K562 treated with DMSO at 1 percent for 4 hours (cell line): Measurements from ENCODE around the gene CTAGE9. TPM values are rescaled to one million over a fixed set of nuclear protein-coding genes. Genes with fewer than 3 reads are reported as not detected.

Source experiments
- total RNA-seq: library from RNA; unstranded; fragments of 300-600 nt; gene quantifications from 2 replicates; pipeline ENCODE4 v1.2.3, GENCODE V29; 2022; ENCODE audit not compliant: insufficient read depth

The CTAGE9 gene, protein sequence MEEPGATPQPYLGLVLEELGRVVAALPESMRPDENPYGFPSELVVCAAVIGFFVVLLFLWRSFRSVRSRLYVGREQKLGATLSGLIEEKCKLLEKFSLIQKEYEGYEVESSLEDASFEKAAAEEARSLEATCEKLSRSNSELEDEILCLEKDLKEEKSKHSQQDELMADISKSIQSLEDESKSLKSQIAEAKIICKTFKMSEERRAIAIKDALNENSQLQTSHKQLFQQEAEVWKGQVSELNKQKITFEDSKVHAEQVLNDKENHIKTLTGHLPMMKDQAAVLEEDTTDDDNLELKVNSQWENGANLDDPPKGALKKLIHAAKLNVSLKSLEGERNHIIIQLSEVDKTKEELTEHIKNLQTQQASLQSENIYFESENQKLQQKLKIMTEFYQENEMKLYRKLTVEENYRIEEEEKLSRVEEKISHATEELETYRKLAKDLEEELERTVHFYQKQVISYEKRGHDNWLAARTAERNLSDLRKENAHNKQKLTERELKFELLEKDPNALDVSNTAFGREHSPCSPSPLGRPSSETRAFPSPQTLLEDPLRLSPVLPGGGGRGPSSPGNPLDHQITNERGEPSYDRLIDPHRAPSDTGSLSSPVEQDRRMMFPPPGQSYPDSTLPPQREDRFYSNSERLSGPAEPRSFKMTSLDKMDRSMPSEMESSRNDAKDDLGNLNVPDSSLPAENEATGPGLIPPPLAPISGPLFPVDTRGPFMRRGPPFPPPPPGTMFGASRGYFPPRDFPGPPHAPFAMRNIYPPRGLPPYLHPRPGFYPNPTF
- not detected in 2 replicates for total RNA-seq

DNA sequence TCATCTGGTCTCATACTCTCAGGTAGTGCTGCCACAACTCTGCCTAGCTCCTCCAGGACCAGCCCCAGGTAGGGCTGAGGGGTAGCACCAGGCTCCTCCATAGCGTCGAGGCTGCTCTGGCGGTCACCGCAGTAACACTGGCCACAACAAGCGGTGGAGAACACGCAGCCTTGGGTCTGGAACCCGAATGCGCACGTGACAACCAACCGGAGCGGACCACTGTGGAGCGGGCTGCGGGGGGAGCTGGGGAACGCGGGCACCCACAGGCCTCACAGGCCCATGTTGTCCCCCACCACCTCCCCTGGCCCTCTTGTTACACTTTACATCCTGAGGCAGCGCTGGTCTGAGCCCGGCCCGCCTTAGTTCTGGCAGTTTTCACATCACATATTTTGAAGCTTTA, at the start of gene CTAGE9:
CTAGE9 (minus strand) TSS at position 101 of the 400 bp plus-strand sequence; CDS start at position 101, 0 bp downstream.

Other genes with a start within 250 kb of the CTAGE9 start
- gene ARG1, start 137.8 kb downstream of the CTAGE9 start, total RNA-seq: not detected in 2 replicates
- 10.9 and 13.8 TPM in 2 replicates for gene MED23, start 82.8 kb downstream of the CTAGE9 start, total RNA-seq
- 9.4 and 13.0 TPM in 2 replicates for gene ENPP3, start 73.7 kb downstream of the CTAGE9 start, total RNA-seq
- gene OR2A4, start 9.6 kb downstream of the CTAGE9 start, total RNA-seq: not detected in 2 replicates
- gene ENPP1, start 97.0 kb upstream of the CTAGE9 start, total RNA-seq: 0.29 TPM in 1 of 2 replicates, not detected in the other
- not detected in 2 replicates for gene CCN2, start 240.4 kb upstream of the CTAGE9 start, total RNA-seq